Measurements from ENCODE around the gene RNF168.

DNA sequence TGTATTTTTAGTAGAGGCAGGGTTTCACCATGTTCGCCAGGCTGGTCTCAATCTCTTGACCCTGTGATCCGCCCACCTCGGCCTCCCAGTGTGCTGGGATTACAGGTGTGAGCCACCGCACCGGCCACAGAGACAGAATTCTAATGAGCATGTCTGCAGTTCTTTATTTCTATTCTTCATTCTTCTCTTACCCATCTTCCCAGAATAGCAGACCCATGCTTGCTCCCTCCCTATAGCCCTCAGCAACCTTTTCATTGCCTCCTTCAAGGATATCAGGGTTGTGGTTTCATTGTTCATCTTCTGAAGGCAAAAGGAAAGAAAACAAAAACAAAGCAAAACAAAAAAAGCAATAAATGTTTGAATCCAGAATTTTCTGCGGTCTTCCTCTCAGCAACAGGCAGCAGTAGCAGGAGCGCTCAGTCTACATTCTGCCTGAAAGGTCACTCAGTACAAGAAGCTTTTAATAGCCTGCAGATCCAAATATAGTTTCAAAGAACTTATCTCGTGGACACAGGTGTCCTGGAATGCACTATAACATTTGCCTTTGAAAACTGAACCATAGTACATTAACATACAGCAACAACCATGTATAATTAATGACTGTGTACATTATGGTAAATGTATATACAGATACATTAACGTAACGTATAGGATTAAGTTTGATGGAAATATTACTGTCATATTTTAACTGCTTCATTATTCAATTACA is 11.5 kb upstream of the RNF168 start, which contains the start of gene SMCO1:
- TF ChIP-seq CTBP1 (IDR thresholded peaks at IDR 0.05; ENCODE audit: borderline replicate concordance): no peak
- TF ChIP-seq FOXK2 (IDR thresholded peaks at IDR 0.05): no peak
- no peak for TF ChIP-seq SUZ12 (IDR thresholded peaks at IDR 0.05)
- TF ChIP-seq TARDBP (IDR thresholded peaks at IDR 0.05): no peak
- no peak for TF ChIP-seq L3MBTL2 (conservative IDR thresholded peaks at IDR 0.05)
- no peak for TF ChIP-seq FOXM1 (IDR thresholded peaks at IDR 0.05; ENCODE audit: borderline replicate concordance)
- TF ChIP-seq ARNT (IDR thresholded peaks at IDR 0.05): no peak
- TF ChIP-seq ELF4 (IDR thresholded peaks at IDR 0.05): no peak
- no peak for TF ChIP-seq SP1 (IDR thresholded peaks at IDR 0.05)
- no peak for TF ChIP-seq HDGF (IDR thresholded peaks at IDR 0.05; ENCODE audit: borderline replicate concordance)
- no peak for TF ChIP-seq NFRKB (IDR thresholded peaks at IDR 0.05)
